AG04450 (cell line): Measurements from ENCODE around the gene USP11. TPM values are rescaled to one million over a fixed set of nuclear protein-coding genes. Genes with fewer than 3 reads are reported as not detected.

Source experiments
- CTCF ChIA-PET: fragments of 300-600, 350-600 bp; formaldehyde crosslinking; extraction: SDS; loops from one replicate; lab custom pipeline; 2022; ENCODE audit warnings: antibody characterized with exemption, inconsistent platforms; lab: Charles Lee
- POLR2A ChIA-PET: fragments of 350-600 bp; formaldehyde crosslinking; extraction: SDS; loops from one replicate; lab custom pipeline; 2021; ENCODE audit warnings: antibody characterized with exemption, inconsistent platforms; lab: Yijun Ruan, JAX
- DNase-seq: peaks from one replicate; pipeline ENCODE4 v3.0.0-alpha.2; 2011; ENCODE audit warnings: low read depth, low spot score
- H3K27ac ChIP-seq: one replicate; pipeline ENCODE4 v1.5.1; 2012; ENCODE audit warnings: low read depth, low read length, control low read depth
- H3K27me3 ChIP-seq: one replicate; pipeline ENCODE4 v1.6.0; 2012; ENCODE audit warnings: low read length; ENCODE audit not compliant: control insufficient read depth, insufficient read depth
- H3K4me3 ChIP-seq: 2 replicates; pipeline ENCODE4 v1.5.1; 2011; ENCODE audit warnings: mild to moderate bottlenecking, low read depth, low read length, control low read depth
- H3K9me3 ChIP-seq: 2 replicates; pipeline ENCODE4 v1.5.1; 2012; ENCODE audit warnings: low read length; ENCODE audit not compliant: control insufficient read depth, insufficient read depth
- CTCF ChIP-seq: IDR thresholded peaks from 2 replicates; pipeline ENCODE4 v1.5.1; 2011; ENCODE audit warnings: low read depth, low read length, control low read depth, inconsistent platforms
- polyA plus RNA-seq: library from polyadenylated mRNA; depleted of rRNA; stranded (reverse); fragments of >200 nt; gene quantifications from 2 replicates; pipeline ENCODE4 v1.2.3, GENCODE V29; 2011

USP11 gene
- polyA plus RNA-seq, 1 experiment, result 31.5 TPM

GRCh38 chrX:47193475-47194193 is 39.2 kb upstream of the USP11 start, which contains the start of gene UBA1:
UBA1 (plus strand) TSS chrX:47193829; CDS start chrX:47198803, 4,974 bp downstream.
- Histone ChIP-seq H3K27ac (peak within 1 kb of the TSS; percentile 86), H3K27me3 (no peaks in the 10 kb centered on the region), H3K9me3 (no peaks in the 10 kb centered on the region), H3K4me3 (peak within 1 kb of the TSS; percentile 77)
- CTCF ChIA-PET, result interaction anchor here (1.0 to 1.7 kb wide), 4 partner anchors 118 to 330 kb away, joined by 3 to 8 read pairs (median 4); no protein-coding TSS in a partner anchor
- POLR2A ChIA-PET, result interaction anchor here (0.6 to 1.0 kb wide), 3 partner anchors 24 to 181 kb away, joined by 3 to 9 read pairs (median 4); no protein-coding TSS in a partner anchor
- peak; percentile 62 for TF ChIP-seq CTCF
- peak; percentile 80 for DNase-seq

- ChIA-PET CTCF (interaction anchor here (1.1 to 1.7 kb wide), 2 partner anchors 118 to 190 kb away, joined by 3 to 8 read pairs; no protein-coding TSS in a partner anchor), POLR2A (interaction anchor here (0.6 to 1.0 kb wide), 3 partner anchors 24 to 181 kb away, joined by 3 to 9 read pairs (median 4); no protein-coding TSS in a partner anchor)
- Histone ChIP-seq H3K27ac (peak overlapping the region; percentile 86), H3K9me3 (no peaks in the 10 kb centered on the region), H3K27me3 (no peaks in the 10 kb centered on the region), H3K4me3 (peak overlapping the region; percentile 77)
- DNase-seq, result no peak
- no peak for TF ChIP-seq CTCF
Measured at GRCh38 chrX:47194194-47194787, 38.5 kb upstream of the USP11 start.

GRCh38 chrX:47196098-47196497 is 36.7 kb upstream of the USP11 start:
- no peak for TF ChIP-seq CTCF
- CTCF ChIA-PET, result no interaction called here
- DNase-seq, result no peak
- Histone ChIP-seq H3K9me3 (no peaks in the 10 kb centered on the region), H3K4me3 (peak overlapping the region; percentile 21), H3K27ac (no peak overlapping the region), H3K27me3 (no peaks in the 10 kb centered on the region)
- POLR2A ChIA-PET, result no interaction called here

GRCh38 chrX:47197526-47197925 is 35.3 kb upstream of the USP11 start:
- no peak for DNase-seq
- Histone ChIP-seq H3K27me3 (no peaks in the 10 kb centered on the region), H3K27ac (no peak overlapping the region), H3K4me3 (peak overlapping the region; percentile 22; the same call in 1 of the 2 replicates), H3K9me3 (no peaks in the 10 kb centered on the region)
- TF ChIP-seq CTCF, result no peak
- ChIA-PET POLR2A (interaction anchor here (1.1 kb wide), 1 partner anchor 20 kb away, joined by 5 read pairs; no protein-coding TSS in a partner anchor), CTCF (no interaction called here)
